K562 (cell line): ENCODE results near the gene NRP1. TPM values are rescaled to one million over a fixed set of nuclear protein-coding genes. Genes with fewer than 3 reads are reported as not detected.

Experiments
- ATAC-seq: fragments of 200-7000 bp; cut with Tn5 transposase; 3 replicates; pipeline ENCODE4 v1.9.1; 2020; ENCODE audit warnings: moderate library complexity
- BruUV-seq: library from RNA; stranded (reverse); fragments of 400-500 nt; replicated peaks from 2 replicates; lab custom pipeline; 2021; lab: Mats Ljungman, UMichigan
- CTCF ChIA-PET: fragments of 300-600 bp; formaldehyde crosslinking; extraction: SDS; loops from one replicate; lab custom pipeline; 2021; ENCODE audit warnings: low intra/inter-chr PET ratio; lab: Yijun Ruan, JAX
- POLR2A ChIA-PET: fragments of 300-600, 350-650 bp; sonication (Branson Sonifier 250); formaldehyde crosslinking; extraction: SDS; loops from one replicate; lab custom pipeline; 2021; ENCODE audit warnings: antibody characterized with exemption, inconsistent platforms; lab: Yijun Ruan, JAX
- DNase-seq, 4 experiments: peaks; one replicate each; pipeline versions ENCODE4 v3.0.0 to v3.0.0-alpha.2; 2011 to 2018; ENCODE audit warnings: low spot score in 3 of 4, mixed read lengths in 3 of 4; ENCODE audit errors: extremely low read depth in 1 of 4
- FAIRE-seq: peaks from 2 replicates; lab custom pipeline; 2011; peaks lifted over from hg19 to GRCh38; lab: Jason Lieb, UNC
- H2AFZ ChIP-seq: 2 replicates; pipeline ENCODE4 v1.6.0; 2011; ENCODE audit warnings: low read depth, low read length, control low read depth, inconsistent platforms
- H3K27ac ChIP-seq: fragments of 200-600 bp; 3 replicates; pipeline ENCODE4 v1.8.0; 2011; ENCODE audit warnings: low read depth, mild to moderate bottlenecking, control low read depth, inconsistent platforms, low read length, moderate library complexity, mixed read lengths; ENCODE audit errors: extremely low read depth
- H3K27me3 ChIP-seq, 2 experiments: fragments of 300-600 bp in 1 of 2; 2 replicates in 1 of 2; 3 replicates in 1 of 2; pipeline versions ENCODE4 v1.6.0 to v1.8.0; 2011; ENCODE audit warnings: inconsistent platforms in 2 of 2, low read length in 2 of 2, mild to moderate bottlenecking in 1 of 2, mixed read lengths in 1 of 2, moderate library complexity in 1 of 2; ENCODE audit not compliant: control insufficient read depth in 2 of 2, insufficient read depth in 2 of 2
- H3K36me3 ChIP-seq: fragments of 300-600 bp; 3 replicates; pipeline ENCODE4 v1.8.0; 2011; ENCODE audit warnings: mild to moderate bottlenecking, low read length, inconsistent platforms; ENCODE audit not compliant: control insufficient read depth, insufficient read depth
- H3K4me1 ChIP-seq, 2 experiments: fragments of 200-600 bp in 1 of 2; replicated peaks in 1 of 2; 2 replicates in 1 of 2; 3 replicates in 1 of 2; pipeline versions ENCODE4 v1.5.1 to v1.8.0; 2011; ENCODE audit warnings: inconsistent platforms in 2 of 2, low read length in 2 of 2, mild to moderate bottlenecking in 1 of 2, mixed read lengths in 1 of 2, moderate library complexity in 1 of 2; ENCODE audit not compliant: control insufficient read depth in 2 of 2, insufficient read depth in 2 of 2
- H3K4me2 ChIP-seq: 2 replicates; pipeline ENCODE4 v1.6.1; 2011; ENCODE audit warnings: low read length, control low read depth, inconsistent platforms, mixed read lengths; ENCODE audit not compliant: insufficient read depth
- H3K4me3 ChIP-seq: fragments of 200-600 bp; sonication (generic), shearing (Covaris generic); 2 replicates; pipeline ENCODE4 v1.5.1; 2016; ENCODE audit warnings: control low read depth, inconsistent platforms
- H3K79me2 ChIP-seq: fragments of 200-600 bp; 3 replicates; pipeline ENCODE4 v1.8.0; 2011; ENCODE audit warnings: low read length, inconsistent platforms; ENCODE audit not compliant: control insufficient read depth, insufficient read depth
- H3K9ac ChIP-seq, 2 experiments: 2 replicates each; pipeline versions ENCODE4 v1.6.0 to v1.6.1; 2011; ENCODE audit warnings: low read depth in 2 of 2, low read length in 2 of 2, control low read depth in 1 of 2, inconsistent platforms in 1 of 2, mild to moderate bottlenecking in 1 of 2, mixed read lengths in 1 of 2; ENCODE audit not compliant: insufficient read depth in 1 of 2
- H3K9me1 ChIP-seq: one replicate; pipeline ENCODE4 v1.6.0; 2011; ENCODE audit warnings: inconsistent platforms, mild to moderate bottlenecking, low read length, moderate library complexity; ENCODE audit not compliant: control insufficient read depth, insufficient read depth
- H3K9me3 ChIP-seq: replicated peaks from 2 replicates; pipeline ENCODE4 v1.5.1; 2011; ENCODE audit warnings: low read depth, low read length, inconsistent platforms; ENCODE audit not compliant: control insufficient read depth, insufficient read depth
- H4K20me1 ChIP-seq: replicated peaks from 2 replicates; pipeline ENCODE4 v1.6.1; 2011; ENCODE audit warnings: low read length, inconsistent platforms, mixed read lengths; ENCODE audit not compliant: control insufficient read depth, insufficient read depth
- HLTF ChIP-seq: fragments of 450-650 bp; IDR thresholded peaks from 2 replicates; pipeline ENCODE4 v1.6.1; 2016
- MEF2A ChIP-seq: IDR thresholded peaks from 2 replicates; pipeline ENCODE4 v1.6.1; 2011; ENCODE audit warnings: low read depth, mild to moderate bottlenecking, low read length, moderate library complexity; ENCODE audit not compliant: control insufficient read depth
- NUFIP1 ChIP-seq: fragments of 450-650 bp; IDR thresholded peaks from 2 replicates; pipeline ENCODE4 v1.6.1; 2018; ENCODE audit not compliant: partially characterized antibody
- SIN3A ChIP-seq, 2 experiments: fragments of 150-350 bp in 1 of 2; IDR thresholded peaks; 2 replicates each; pipeline ENCODE4 v1.6.1; 2011 to 2016; ENCODE audit warnings: borderline replicate concordance in 2 of 2, low read depth in 2 of 2, low read length in 2 of 2, mild to moderate bottlenecking in 2 of 2, moderate library complexity in 2 of 2; ENCODE audit not compliant: control insufficient read depth in 1 of 2
- SRSF1 ChIP-seq: fragments of 200-400 bp; formaldehyde crosslinking; IDR thresholded peaks from 2 replicates; pipeline ENCODE4 v1.6.1; 2017; ENCODE audit warnings: mild to moderate bottlenecking, low read depth, low read length, moderate library complexity
- ZNF140 ChIP-seq: fragments of 250-450 bp; sonication (Bioruptor Pico); IDR thresholded peaks from 2 replicates; pipeline ENCODE4 v1.8.0; 2021; ENCODE audit warnings: moderate library complexity, mild to moderate bottlenecking, inconsistent platforms
- ZNF224 ChIP-seq: sonication (generic); formaldehyde crosslinking; IDR thresholded peaks from 2 replicates; pipeline ENCODE4 v1.8.0; 2022; ENCODE audit warnings: mild to moderate bottlenecking, missing genetic modification reagents
- WGBS: fragments of 100-300 bp; shearing (Covaris generic); methylation state at CpG from one replicate; pipeline ENCODE4 v1.1.6; 2016; ENCODE audit warnings: low coverage, mixed read lengths; ENCODE audit not compliant: insufficient coverage; ENCODE audit errors: missing lambda C conversion rate; 5-methylcytosine and 5-hydroxymethylcytosine counted together
- in situ Hi-C: fragments of 300-500 bp; cut with MboI; formaldehyde crosslinking; loops from 4 replicates; pipeline ENCODE4 v1.15.0; 2018; ENCODE audit warnings: inconsistent platforms, mixed read lengths
- intact Hi-C: fragments of 100-400 bp; cut with micrococcal nuclease; formaldehyde crosslinking; loops from 2 replicates; pipeline ENCODE4 v1.14.2; 2022
- polyA plus RNA-seq, 8 experiments: library from polyadenylated mRNA; depleted of rRNA in 4 of 8; stranded (reverse) in 5 of 8; unstranded in 3 of 8; fragments of >200 nt; fragmentation: Nextera tagmentation in 2 of 8; fragmentation: Illumina TruSeq in 1 of 8; extraction: Ambion mirVana in 2 of 8; extraction: Trizol in 1 of 8; gene quantifications; 2 replicates each; pipeline versions ENCODE4 v1.2.1 to v1.2.3, GENCODE V29; 2011 to 2014; ENCODE audit warnings: inconsistent platforms in 1 of 8, missing spikeins in 1 of 8
- total RNA-seq, 7 experiments: library from RNA; depleted of rRNA in 6 of 7; stranded (reverse); fragments of >200 nt in 6 of 7; fragmentation: Illumina TruSeq in 2 of 7; extraction: Trizol in 2 of 7; gene quantifications; 2 replicates each; pipeline versions ENCODE4 v1.2.1 to v1.2.3, GENCODE V29; 2011 to 2021; ENCODE audit warnings: low replicate concordance in 1 of 7
- TF ChIP-seq, protein P1 (sequence below): IDR thresholded peaks from 2 replicates; pipeline ENCODE4 v1.6.1; 2012; ENCODE audit warnings: low read depth, low read length, improper control_type of control experiment, borderline replicate concordance

Gene NRP1
- total and polyA plus RNA-seq, 9 of the 15 experiments (the other 6 are each of a cell fraction or from before 2014, with no cell fraction given) = 0.01 to 0.38 (median 0.04) TPM; not detected in 5

- TF ChIP-seq ZNF140 (CRISPR knock-in tag) (no peak), NUFIP1 (no peak), HLTF (no peak), MEF2A (no peak), SIN3A (IDR thresholded peaks at IDR 0.05; ENCODE audit: borderline replicate concordance in 2 of 2, control insufficient read depth in 1 of 2, low read depth in 2 of 2, low read length in 2 of 2) (no peak), ZNF224 (CRISPR knock-in tag) (no peak), SRSF1 (no peak)
- TF ChIP-seq, protein P1, sequence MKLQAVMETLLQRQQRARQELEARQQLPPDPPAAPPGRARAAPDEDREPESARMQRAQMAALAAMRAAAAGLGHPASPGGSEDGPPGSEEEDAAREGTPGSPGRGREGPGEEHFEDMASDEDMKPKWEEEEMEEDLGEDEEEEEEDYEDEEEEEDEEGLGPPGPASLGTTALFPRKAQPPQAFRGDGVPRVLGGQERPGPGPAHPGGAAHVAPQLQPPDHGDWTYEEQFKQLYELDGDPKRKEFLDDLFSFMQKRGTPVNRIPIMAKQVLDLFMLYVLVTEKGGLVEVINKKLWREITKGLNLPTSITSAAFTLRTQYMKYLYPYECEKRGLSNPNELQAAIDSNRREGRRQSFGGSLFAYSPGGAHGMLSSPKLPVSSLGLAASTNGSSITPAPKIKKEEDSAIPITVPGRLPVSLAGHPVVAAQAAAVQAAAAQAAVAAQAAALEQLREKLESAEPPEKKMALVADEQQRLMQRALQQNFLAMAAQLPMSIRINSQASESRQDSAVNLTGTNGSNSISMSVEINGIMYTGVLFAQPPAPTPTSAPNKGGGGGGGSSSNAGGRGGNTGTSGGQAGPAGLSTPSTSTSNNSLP = no peak
- TF ChIP-seq, all 486 proteins: peak for 0
- Histone ChIP-seq H3K4me1 (no peaks in the 10 kb centered on the region), H3K36me3 (no peaks in the 10 kb centered on the region), H3K9me1 (no peaks in the 10 kb centered on the region), H4K20me1 (no peaks in the 10 kb centered on the region), H3K4me2 (no peak overlapping the region), H3K27me3 (0 out of 5 replicates have a peak, but pooled peaks cover 0 to 8% of the 10 kb centered on the region in 2 experiments), H3K9ac (no peak overlapping the region), H3K4me3 (no peak overlapping the region), H3K27ac (no peak overlapping the region), H3K9me3 (no peaks in the 10 kb centered on the region), H2AFZ (no peak overlapping the region), H3K79me2 (no peaks in the 10 kb centered on the region)
- DNase-seq = no peak
- ChIA-PET CTCF (no interaction called here), POLR2A (no interaction called here)
- in situ Hi-C loops (no loop called here), intact Hi-C loops (no loop called here)
- no peak for ATAC-seq
- WGBS = 1% methylated on average over 5 of the region's 5 CpGs
- FAIRE-seq = no peak
- no TSS peak for BruUV-seq
Measured at GRCh38 chr10:33279276-33279675, 55.2 kb downstream of the NRP1 start.
